HG03571 (cell line): ENCODE measurements around the gene MOB3B.
A peak's percentile ranks its signal among the peaks of the same experiment; 100 is the strongest.
"Not testable (repeated sequence)": the region's sequence is repeated elsewhere in the genome, so short reads cannot be mapped to it uniquely, and the experiment has no call there.

Experiments used
- ATAC-seq: cut with Tn5 transposase; IDR thresholded peaks from one replicate; pipeline ENCODE4 v1.9.1; 2021; ENCODE audit not compliant: unreplicated experiment

The MOB3B gene

DNA sequence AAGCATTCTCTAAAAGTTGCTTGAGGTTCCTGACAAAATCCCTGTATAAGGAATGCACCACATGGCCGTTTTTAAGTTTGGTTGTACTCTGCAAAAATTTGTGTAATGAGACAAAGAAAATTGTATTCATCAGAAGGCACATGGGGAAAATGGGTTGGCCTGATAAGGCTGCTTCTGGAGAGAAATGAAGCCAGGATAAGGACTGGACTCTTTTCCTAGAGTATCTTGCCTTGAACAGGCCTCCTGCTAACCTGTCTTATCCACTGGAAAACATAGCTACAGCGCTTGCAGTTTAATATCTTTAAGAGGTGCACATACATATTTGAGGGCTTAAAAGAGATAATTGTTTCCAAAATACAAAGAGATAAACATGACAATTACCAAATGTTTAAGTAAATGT, 46.9 kb downstream of the MOB3B start:
- ATAC-seq: no peak

DNA sequence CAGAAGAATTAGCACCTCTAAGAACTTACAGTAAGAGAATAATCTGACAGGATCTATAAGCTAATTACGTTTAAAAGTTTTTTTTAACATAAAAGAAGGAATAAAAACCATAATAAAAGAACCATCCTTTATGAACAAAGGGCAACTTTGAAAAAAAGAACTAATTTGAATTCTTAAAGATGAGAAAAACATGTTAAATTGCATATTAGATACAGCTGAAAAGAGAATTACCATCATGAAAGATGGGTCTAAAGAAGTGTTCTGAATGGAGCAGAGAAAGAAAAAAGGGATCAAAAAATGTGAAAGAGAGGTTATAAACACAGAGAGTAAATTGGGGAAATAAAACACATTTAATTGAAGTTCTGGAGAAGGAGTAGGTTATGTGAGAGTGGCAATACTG, 51.3 kb downstream of the MOB3B start:
- no peak for ATAC-seq

DNA sequence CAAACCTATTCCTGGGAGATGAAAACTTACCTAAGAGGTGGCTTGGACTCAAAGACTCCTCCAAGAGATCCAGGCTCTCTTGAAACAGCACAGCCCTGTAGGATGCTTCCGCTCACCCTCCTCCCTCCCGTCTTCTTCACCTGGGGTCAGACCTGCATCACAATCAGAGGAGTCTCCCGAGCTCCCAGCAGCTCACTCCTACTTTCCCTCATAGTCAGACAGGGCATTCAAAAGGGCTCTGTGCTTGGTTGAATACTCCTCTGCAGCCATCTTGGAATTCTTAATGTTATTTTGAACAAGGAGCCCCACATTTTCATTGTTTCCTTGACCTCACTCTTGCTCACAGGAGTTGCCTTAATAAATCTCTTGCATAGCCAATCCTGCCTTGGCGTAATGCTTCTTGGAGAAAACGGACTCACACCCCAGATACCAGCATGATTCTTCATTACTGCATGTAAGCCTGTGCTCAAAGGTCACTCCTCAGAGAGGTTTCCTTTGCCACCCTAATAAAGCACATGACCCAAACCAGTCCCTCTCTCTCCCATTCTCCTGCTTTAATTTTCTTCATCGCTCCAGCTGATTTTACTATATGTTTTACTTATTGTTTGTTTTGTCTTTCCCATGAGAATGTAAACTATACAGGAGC, 52.6 kb downstream of the MOB3B start:
- ATAC-seq: no peak

DNA sequence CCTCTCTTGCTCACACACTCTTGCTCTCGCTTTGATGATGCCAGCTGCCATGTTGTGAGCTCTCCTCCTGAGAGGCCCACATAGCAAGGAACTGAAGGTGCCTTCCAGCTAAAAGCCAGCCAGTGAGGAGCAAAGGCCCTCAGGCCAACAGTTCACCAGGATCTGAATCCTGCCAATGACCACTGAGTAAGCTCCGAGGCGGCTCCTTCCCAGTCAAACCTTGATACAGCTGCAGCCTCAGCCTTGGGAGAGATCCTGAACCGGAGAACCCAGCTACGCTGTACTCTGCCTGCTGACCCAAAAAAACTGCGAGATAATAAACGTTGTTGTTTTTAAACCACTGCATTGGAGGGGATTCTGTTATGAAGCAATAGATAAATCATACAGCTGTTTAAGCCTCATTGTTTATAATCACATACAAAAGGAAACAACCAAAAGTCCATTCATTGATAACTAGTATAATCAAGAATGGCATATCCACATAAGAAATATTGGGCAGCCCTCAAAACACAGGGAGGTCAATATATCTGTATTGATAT, 54.5 kb downstream of the MOB3B start:
- no peak for ATAC-seq

DNA sequence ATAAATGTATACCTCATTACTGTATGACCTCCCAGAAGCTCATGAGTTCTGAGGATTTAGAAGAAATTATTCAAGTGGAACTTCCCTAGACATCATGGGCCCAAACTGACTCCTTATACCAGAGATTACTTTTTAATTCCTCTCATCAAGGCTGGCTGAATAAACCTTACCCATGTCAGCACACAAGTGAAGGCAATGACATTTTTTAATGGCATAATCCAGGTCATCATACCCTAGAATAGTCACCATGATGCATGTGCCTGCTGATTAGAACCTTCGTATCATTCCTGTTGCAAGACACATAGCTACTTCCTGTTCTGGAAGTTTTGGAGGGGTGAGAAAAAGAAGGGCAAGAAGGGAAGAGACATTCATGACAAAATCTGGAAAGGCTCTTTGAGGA, 55.3 kb downstream of the MOB3B start:
- no peak for ATAC-seq

DNA sequence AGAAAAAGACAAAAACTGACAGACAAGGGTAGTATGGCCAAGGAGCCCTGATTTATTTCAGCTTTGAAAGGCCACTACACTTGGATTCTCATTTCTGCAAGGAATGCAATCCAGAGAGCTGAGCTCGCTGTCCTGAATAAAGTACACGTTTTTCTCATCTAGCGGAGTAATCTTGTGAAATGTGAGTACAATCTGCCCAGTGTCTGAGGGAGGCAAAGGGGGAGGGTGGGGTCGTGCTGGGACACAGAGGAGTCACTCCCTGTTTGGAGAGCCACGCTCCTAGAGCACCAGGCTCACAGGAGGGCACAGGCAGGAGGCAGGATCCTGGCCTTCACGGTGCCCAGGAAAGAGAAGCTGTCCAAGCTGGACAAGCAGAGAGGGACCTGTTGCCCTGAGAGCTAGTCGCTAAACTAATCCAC, 56.5 kb downstream of the MOB3B start:
- ATAC-seq: no peak

DNA sequence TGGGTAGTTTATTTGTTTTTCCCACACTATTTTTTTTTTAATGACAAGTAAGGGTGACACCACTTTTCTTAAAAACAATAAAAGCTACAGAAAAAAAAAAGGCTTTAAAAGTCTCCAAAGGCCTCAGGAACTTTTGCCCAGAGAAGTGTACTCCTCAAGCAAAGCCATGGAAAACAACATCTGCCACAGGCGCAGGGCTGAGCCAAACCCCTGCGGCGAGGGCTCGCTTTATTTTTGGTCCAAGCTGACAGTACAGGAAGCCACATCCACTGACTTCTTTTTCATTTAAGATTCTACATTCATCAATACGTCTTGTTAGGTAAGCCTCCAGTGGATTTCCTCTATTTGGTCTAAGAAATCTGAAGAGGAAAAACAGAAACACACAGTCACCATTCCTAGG, 57.4 kb downstream of the MOB3B start:
- ATAC-seq: no peak

DNA sequence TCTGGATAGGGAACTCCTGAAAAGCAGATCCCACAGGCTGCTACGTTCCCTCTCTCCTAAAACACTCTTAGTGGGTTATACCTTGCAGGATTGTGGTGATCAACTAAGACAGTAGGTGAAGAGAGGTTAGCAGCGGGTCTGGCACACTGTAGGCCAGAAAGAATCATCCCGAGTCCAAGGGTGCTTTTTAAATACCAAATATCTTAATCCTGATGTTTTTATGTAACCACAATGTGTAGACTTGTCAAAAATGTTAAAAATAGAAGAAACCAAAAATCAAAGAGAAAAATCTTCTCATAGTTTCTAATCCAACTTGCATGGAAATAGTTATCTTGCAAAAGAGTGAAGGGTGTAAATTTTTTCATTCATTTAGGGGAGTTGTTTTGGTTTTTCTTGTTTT, 57.8 kb downstream of the MOB3B start:
- no peak for ATAC-seq

DNA sequence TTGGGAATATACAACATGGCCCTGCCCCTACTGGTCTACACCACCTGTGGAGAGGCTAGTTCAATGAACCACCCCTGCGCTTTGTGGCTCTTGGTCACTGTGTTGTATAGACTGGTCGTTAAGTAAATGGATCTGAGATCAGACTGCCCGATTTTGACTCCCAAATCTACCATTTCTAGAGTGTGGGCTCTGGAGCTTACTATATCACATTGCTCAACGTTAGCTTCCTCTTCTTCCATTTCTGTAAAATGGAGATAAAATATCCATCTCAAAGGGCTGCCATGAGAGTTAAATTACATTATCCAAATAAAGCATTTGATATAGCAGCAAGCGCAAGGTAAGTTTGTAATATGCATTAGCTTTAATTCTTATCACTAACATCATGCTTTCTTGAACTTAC, 58.2 kb downstream of the MOB3B start:
- ATAC-seq: no peak

DNA sequence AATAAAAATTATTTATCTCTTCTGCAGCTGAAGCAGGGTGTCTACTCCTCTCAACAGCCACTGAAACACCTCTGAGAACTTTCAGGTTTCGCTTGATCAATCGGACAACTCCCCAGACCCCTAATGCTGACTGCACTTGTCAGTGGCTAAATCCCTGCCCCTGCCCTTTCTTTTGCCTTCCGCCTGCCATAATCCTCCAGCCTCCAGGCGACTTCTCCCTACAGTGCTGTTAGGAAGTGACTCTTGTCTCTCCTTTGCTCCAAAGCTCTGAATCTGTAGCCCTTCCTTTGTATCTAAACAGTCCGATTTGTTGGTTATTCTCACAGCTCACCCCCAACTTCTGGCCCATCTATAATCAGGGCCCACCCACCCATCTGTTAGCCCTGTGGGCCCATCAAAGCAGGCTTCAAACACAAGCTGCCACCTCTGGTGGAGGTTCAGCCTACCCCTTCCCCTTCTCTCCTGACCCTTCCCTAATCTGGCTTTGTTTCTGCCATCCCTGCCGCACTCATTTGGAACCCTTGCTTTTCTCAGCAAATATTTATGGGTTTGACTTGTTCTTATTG, 59.2 kb downstream of the MOB3B start:
- ATAC-seq: no peak

DNA sequence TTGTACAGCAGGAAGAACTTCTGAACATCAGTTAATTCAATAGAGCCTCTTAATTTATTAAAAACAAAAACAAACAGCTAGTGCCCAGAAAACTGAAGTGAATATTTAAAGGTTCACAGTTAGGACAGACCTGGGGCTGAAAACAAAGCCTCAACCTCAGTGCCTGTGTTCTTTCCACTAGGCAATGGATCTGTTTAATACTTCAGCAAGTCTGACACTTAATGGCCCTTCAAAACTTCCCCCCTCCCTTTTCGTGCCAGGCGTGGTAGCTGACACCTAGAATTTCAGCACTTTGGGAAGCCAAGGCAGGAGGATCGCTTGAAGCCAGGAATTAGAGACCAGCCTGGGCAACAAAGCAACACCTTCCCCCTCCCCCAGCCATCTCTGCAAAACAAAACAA, 60.1 kb downstream of the MOB3B start:
- no peak for ATAC-seq

DNA sequence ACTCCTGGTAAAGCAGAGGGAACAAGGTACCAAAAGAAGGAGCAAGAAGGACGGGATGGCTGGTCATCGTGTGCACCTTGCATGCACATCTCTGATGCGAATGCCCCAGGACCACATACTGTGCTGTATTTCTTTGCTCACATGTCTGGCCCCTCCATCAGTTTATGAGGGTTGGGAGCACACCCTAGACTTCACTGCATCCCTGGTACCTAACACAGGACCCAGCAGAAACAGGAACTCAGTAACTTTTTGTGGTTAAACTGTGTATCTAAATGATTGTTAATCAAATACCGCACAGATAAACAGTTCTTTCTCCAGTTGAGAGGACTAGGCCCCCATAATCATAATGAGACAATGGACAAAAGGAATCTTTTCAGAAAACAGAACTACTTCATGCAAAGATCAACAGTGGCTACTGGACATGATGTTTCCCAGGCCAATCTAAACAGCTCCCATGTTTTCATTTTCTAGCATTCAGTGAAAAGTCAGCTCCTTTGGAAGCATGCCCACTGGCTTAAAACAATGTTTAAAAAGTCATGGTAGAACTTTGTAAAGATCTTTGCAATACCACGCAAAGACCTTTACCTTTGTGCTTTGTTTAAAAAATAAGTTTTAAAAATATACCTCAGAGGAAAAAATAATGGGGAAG, 61.0 kb downstream of the MOB3B start:
- peak; percentile 66 for ATAC-seq

DNA sequence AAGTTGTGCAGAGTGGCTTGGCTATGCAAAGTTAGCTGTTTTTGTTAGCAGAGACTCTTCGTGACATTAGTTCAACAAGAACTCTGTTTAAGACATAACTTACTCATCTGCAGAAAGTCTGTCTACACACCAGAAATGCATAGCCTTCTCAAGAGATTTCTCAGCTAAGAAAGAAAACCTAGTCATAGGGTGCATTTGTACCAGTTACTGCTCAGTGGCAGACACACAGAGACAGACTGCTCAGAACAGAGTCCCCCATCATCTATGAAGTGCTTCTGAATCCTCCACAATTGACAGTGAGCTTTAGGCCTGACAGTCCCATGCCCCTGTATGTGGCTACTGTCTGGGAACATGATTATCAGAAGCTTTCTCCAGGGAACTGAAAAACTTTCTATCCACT, 61.6 kb downstream of the MOB3B start:
- ATAC-seq: no peak

DNA sequence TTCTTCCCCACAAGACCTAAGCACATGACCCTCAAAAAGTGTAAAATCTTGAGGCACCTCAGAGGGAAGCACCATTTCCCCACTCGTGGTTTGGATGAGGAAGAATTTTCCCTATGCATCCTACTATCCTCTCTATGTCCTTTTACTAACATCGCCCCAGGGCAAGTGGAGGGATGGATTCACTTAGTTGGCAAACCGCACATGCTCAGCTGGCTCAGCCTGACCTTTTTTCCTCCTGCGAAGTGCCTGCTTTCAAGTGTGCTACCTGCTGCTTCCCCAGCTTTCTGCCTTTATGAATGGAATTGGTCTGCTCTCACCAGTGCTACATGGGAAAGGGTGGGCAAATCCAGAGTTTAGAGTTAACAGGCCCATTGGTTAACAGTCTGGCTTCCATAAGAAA, 62.1 kb downstream of the MOB3B start:
- no peak for ATAC-seq

DNA sequence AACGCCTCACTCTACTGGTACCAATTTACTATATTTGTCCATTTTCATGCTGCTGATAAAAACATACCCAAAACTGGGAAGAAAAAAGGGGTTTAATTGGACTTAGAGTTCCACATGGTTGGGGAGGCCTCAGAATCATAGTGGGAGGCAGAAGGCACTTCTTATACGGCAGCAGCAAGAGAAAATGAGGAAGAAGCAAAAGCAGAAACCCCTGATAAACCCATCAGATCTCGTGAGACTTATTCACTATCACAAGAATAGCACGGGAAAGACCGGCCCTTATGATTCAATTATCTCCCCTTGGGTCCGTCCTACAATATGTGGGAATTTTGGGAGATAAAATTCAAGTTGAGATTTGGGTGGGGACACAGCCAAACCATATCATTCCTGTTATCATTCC, 63.1 kb downstream of the MOB3B start:
- ATAC-seq: not testable (repeated sequence)

DNA sequence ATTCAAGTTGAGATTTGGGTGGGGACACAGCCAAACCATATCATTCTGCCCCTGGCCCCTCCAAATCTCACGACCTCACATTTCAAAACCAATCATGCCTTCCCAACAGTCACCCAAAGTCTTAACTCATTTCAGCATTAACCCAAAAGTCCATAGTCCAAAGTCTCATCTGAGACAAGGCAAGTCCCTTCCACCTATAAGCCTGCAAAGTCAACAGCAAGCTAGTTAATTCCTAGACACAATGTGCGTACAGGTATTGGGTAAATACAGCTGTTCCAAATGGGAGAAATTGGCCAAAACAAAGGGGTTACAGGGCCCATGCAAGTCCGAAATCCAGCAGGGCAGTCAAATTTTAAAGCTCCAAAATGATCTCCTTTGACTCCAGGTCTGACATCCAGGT, 64.7 kb downstream of the MOB3B start:
- not testable (repeated sequence) for ATAC-seq

DNA sequence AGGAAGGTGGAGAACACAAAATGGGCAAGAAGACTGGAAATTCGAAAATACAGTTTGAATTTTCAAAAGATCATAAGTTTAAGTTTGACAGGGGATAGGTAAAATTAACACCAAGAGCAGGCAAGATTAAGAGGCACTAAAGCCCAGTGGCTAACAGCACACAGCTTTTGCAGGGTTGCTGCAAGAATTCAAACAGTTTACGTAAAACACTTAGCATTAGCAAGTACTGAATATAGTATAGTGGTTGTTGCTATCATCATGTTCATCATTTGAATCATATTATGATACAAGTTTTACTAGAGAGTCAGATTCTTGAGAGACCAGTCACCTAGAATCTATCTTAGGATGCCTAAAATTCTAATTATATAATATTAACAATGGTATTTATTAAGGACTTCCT, 66.8 kb downstream of the MOB3B start:
- ATAC-seq: no peak

DNA sequence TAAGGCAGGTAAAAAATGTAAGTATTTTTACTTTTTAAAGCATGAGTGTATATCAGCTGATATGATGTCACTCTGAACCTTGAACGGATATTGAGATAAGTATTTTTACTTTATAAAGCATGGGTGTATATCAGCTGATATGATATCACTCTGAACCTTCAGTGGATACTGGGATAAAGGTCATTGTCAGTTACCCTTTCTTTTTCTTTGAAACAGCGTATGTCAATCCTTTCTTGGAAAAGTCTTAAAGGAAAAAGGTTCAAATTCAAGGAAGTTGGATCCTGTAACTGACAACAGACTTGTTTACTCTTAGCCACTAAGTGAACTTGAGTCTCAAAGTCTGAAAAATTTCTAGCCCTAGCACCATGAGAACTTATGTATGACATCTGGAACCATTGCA, 67.2 kb downstream of the MOB3B start:
- ATAC-seq: no peak

DNA sequence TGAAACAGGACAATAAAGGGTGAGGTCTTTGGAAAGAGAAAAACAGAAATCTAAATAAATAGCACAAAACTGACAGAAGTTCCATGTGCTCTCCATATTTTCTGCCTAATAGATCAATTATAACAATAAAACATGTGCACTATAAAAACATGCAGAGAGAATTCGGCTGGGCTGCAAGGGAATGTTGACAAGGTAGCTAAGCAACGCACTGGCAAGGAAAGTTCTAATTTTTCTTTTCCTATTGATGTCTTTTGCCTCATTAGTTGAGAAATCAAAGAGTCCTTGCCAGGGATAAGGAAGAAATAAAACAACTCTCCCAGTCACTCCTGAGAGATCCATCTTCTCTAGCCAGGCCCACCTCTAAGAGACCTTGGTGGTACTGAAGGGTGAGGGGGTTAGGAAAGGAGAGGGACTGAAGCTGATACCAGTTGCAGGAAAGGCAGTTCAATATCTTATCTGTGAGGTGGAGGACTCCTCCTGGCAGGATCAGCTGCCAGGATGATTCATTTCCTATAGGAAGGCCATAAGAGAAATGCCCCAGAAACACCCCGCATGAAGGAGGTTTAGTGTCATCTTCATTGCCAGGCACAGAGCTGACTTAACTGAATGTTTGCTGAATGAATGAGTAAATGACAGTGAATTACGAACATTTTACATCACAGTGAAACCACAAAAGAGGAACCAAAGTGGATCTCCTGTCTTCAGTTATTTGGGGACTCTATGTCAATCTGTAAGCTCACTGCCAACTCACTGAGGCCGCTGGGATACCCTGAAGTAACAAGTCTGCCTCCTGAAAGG, 69.2 kb downstream of the MOB3B start:
- ATAC-seq: peak; percentile 92

DNA sequence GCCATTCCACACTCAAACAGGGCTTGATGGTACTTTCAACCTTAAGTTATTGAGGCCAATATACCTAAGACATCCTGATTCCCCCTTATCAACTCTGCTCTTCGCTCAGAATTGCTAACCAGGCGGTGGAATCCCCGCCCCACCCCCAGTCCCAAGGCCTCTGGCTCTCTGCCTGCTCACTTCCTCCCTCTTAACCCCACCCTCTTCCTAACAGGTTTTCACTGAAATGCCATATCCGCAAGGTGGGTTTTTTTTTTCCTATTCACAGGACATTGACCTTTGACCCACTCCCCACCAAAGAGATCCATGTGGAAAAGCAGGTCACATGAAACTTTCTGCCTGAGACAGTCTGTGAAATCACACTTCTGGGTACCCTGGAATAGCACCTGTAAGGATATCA, 72.2 kb downstream of the MOB3B start:
- no peak for ATAC-seq

DNA sequence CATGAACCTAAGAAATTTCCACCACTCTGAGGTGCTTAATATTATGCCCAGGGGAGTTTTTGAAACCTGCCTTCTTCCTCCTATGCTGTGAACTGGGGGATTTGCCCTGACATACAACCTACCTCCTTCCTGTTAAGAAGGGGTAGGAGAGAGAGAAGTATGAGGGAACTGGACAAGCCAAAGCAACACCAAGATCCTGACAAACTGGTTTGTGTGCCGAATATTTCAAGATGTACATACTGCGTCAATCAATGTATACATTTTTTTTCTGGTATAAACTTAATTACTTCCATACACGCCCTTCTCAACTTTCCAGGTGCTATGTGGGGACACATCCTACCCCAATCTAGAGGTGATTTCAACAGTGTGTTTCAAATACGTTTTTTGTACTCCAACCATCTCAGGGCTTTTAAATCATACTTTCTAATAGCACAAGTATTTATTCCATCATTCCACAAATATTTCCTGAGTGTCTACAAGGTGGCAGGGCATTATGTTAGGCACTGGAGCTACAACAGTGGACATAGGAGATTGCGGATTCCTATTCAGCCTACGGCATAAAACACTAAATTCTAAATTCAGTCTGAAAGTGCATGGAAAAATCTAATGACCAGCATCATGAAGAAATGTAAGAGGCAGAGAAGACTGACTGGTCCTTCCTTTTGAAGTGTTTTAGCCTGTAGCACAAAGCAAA, 75.6 kb downstream of the MOB3B start:
- no peak for ATAC-seq
